OCI-LY7 (cell line): ENCODE results near the gene PLAC1.

ENCODE experiments used
- CTCF ChIP-seq: fragments of 200-600 bp; sonication (generic); conservative IDR thresholded peaks from 2 replicates; pipeline ENCODE4 v1.5.1; 2014; ENCODE audit warnings: mild to moderate bottlenecking, antibody characterized with exemption, low read length, moderate library complexity, mixed read lengths
- EZH2phosphoT487 ChIP-seq: fragments of 200-600 bp; sonication (generic); IDR thresholded peaks from 2 replicates; pipeline ENCODE4 v1.6.1; 2018; ENCODE audit warnings: low read depth, borderline replicate concordance, mild to moderate bottlenecking, mixed run types, antibody characterized with exemption, low read length, moderate library complexity, mixed read lengths

DNA sequence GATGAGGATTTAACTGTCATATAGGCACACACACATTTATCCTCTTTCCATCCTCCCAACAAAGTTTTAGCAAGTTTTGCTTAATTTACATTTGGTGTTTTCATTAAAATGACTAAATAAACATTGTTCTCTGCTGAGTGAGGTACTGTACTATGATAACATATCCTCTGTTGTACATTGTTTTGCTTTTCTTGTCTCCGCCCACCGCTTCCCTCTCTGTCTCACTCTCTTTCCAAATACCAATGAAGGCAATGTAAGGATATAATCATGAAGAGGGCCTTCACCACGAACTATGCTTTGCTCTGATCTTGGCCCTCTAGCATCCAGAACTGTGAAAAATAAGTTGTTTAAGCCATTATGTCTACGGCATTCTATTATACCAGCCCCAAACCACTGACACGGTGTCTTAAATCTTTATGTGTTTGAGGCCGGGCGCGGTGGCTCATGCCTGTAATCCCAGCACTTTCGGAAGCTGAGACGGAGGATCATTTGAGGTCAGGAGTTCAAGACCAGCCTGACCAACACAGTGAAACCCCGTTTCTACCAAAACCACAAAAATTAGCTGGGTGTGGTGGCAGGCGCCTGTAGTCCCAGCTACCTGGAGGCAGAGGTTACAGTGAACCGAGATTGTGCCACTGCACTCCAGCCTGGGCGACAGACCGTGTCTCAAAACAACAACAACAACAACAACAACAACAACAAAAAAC, 133.0 kb downstream of the PLAC1 start:
- no peak for TF ChIP-seq CTCF
- TF ChIP-seq EZH2phosphoT487: no peak
